GM21390 (cell line): ENCODE results near the gene RASSF10.

Experiments used
- ATAC-seq: cut with Tn5 transposase; IDR thresholded peaks from one replicate; pipeline ENCODE4 v1.9.1; 2021; ENCODE audit not compliant: unreplicated experiment

RASSF10 gene

GRCh38 chr11:13008625-13009475 is at the start of gene RASSF10:
Gene RASSF10 (plus strand): TSS chr11:13009316. CDS start chr11:13009577, 261 bp downstream.
- no peak for ATAC-seq

- no peak for ATAC-seq
Observed at GRCh38 chr11:12961615-12962014, 47.5 kb upstream of the RASSF10 start.

GRCh38 chr11:12962306-12962705 is 46.8 kb upstream of the RASSF10 start:
- no peak for ATAC-seq

GRCh38 chr11:12963051-12963450 is 46.1 kb upstream of the RASSF10 start:
- ATAC-seq, result no peak

GRCh38 chr11:12963792-12964536 is 45.2 kb upstream of the RASSF10 start:
- peak; percentile 96 for ATAC-seq

- ATAC-seq, result no peak
Observed at GRCh38 chr11:12964650-12965049, 44.5 kb upstream of the RASSF10 start.

- ATAC-seq, result no peak
Observed at GRCh38 chr11:12966002-12966401, 43.1 kb upstream of the RASSF10 start.

- no peak for ATAC-seq
Observed at GRCh38 chr11:12968101-12968500, 41.0 kb upstream of the RASSF10 start.

- ATAC-seq, result no peak
Observed at GRCh38 chr11:12968826-12969225, 40.3 kb upstream of the RASSF10 start.

- no peak for ATAC-seq
Observed at GRCh38 chr11:12971955-12972354, 37.2 kb upstream of the RASSF10 start.

GRCh38 chr11:12973528-12974181 is 35.5 kb upstream of the RASSF10 start:
- no peak for ATAC-seq

- no peak for ATAC-seq
Observed at GRCh38 chr11:12975195-12975594, 33.9 kb upstream of the RASSF10 start.

- no peak for ATAC-seq
Observed at GRCh38 chr11:12979928-12980689, 29.0 kb upstream of the RASSF10 start.

GRCh38 chr11:12981676-12982522 is 27.2 kb upstream of the RASSF10 start:
- no peak for ATAC-seq

- no peak for ATAC-seq
Observed at GRCh38 chr11:12983336-12983735, 25.8 kb upstream of the RASSF10 start.

- ATAC-seq, result no peak
Observed at GRCh38 chr11:12986194-12986898, 22.8 kb upstream of the RASSF10 start.

GRCh38 chr11:12989428-12990161 is 19.5 kb upstream of the RASSF10 start:
- ATAC-seq, result no peak

- ATAC-seq, result no peak
Observed at GRCh38 chr11:12990162-12990480, 19.0 kb upstream of the RASSF10 start.

- ATAC-seq, result no peak
Observed at GRCh38 chr11:12991426-12991825, 17.7 kb upstream of the RASSF10 start.
